C1 segment of cervical spinal cord (tissue), 14 donors: Measurements from ENCODE around the gene SOS1.
"Not testable (repeated sequence)": the region's sequence is repeated elsewhere in the genome, so short reads cannot be mapped to it uniquely, and the experiment has no call there.

Experiments
- DNase-seq, 14 donors: peaks; one replicate each; lab custom pipeline; 2025; lab: John Stamatoyannopoulos, UW

The SOS1 gene

GRCh38 chr2:39139511-39140237 lies 18.8 kb upstream of the SOS1 start:
- DNase-seq: no peak

- no peak for DNase-seq
Measured at GRCh38 chr2:39138837-39139211, 18.0 kb upstream of the SOS1 start.

GRCh38 chr2:39138187-39138836 lies 17.5 kb upstream of the SOS1 start:
- DNase-seq: not testable (repeated sequence)

- DNase-seq: no peak
Measured at GRCh38 chr2:39136799-39137198, 15.9 kb upstream of the SOS1 start.

GRCh38 chr2:39135690-39136259 lies 14.9 kb upstream of the SOS1 start:
- no peak for DNase-seq

- DNase-seq: no peak
Measured at GRCh38 chr2:39133215-39133851, 12.5 kb upstream of the SOS1 start.

- no peak for DNase-seq
Measured at GRCh38 chr2:39128919-39129391, 8.1 kb upstream of the SOS1 start.

- DNase-seq: no peak
Measured at GRCh38 chr2:39127973-39128372, 7.1 kb upstream of the SOS1 start.

GRCh38 chr2:39124746-39125057 lies 3.9 kb upstream of the SOS1 start:
- no peak for DNase-seq

- DNase-seq: peak; percentile 59 to 94 (median 88)
Measured at GRCh38 chr2:39124000-39124745, 3.3 kb upstream of the SOS1 start.

- no peak for DNase-seq
Measured at GRCh38 chr2:39123436-39123999, 2.7 kb upstream of the SOS1 start.

- DNase-seq: no peak
Measured at GRCh38 chr2:39121523-39122063, 742 bp upstream of the SOS1 start.

GRCh38 chr2:39120521-39120770 lies 405 bp downstream of the SOS1 start:
- DNase-seq: no peak

- peak in 11 of 14 donors; percentile 39 to 76 (median 57) for DNase-seq
Measured at GRCh38 chr2:39119732-39120520, 925 bp downstream of the SOS1 start.

GRCh38 chr2:39118786-39119499 lies 1.9 kb downstream of the SOS1 start:
- DNase-seq: no peak

- DNase-seq: no peak
Measured at GRCh38 chr2:39115556-39115955, 5.3 kb downstream of the SOS1 start.

- DNase-seq: no peak
Measured at GRCh38 chr2:39114771-39115170, 6.1 kb downstream of the SOS1 start.

- no peak for DNase-seq
Measured at GRCh38 chr2:39109537-39109936, 11.3 kb downstream of the SOS1 start.

GRCh38 chr2:39108377-39108776 lies 12.5 kb downstream of the SOS1 start:
- DNase-seq: no peak

GRCh38 chr2:39107724-39108273 lies 13.1 kb downstream of the SOS1 start:
- no peak for DNase-seq
